ENCODE results near the gene PHKB. TPM values are rescaled to one million over a fixed set of nuclear protein-coding genes. Genes with fewer than 3 reads are reported as not detected.

The PHKB gene
- total and polyA plus RNA-seq, 2 experiments from 2014 or later: 31.3 to 52.0 TPM

- H2AFZ ChIP-seq: no peak overlapping the region
- peaks cover 16% of the 10 kb centered on the region for H3K36me3 ChIP-seq (ENCODE audit: low read depth)
- H3K4me2 ChIP-seq (ENCODE audit: unreplicated experiment): no peak overlapping the region
- no peaks in the 10 kb centered on the region for H4K20me1 ChIP-seq (ENCODE audit: insufficient read depth)
- H3K4me1 ChIP-seq (ENCODE audit: insufficient read depth): no peaks in the 10 kb centered on the region
- H3K27me3 ChIP-seq (replicated peaks; ENCODE audit: insufficient read depth): no peaks in the 10 kb centered on the region
- H3K9me2 ChIP-seq (ENCODE audit: insufficient read depth): no peaks in the 10 kb centered on the region
- TF ChIP-seq EZH2phosphoT487 (IDR thresholded peaks at IDR 0.05; ENCODE audit: insufficient read depth, low read depth): no peak
- no peak for TF ChIP-seq EZH2 (IDR thresholded peaks at IDR 0.05; ENCODE audit: insufficient read depth, poor library complexity, severe bottlenecking)
- 96 to 98% methylated on average over 9 of the region's 9 CpGs for WGBS, 2 experiments (ENCODE audit: low coverage in 1 of 2, low lambda C conversion rate in 2 of 2, missing lambda C conversion rate in 2 of 2)
- H3K27ac ChIP-seq: no peak overlapping the region
- in situ Hi-C loops (cut with MboI): no loop called here
- no peak overlapping the region for H3K9ac ChIP-seq
- H3K4me3 ChIP-seq: no peak overlapping the region
- DNase-seq: no peak
- H3K79me2 ChIP-seq (ENCODE audit: insufficient read depth): no peaks in the 10 kb centered on the region
- no peaks in the 10 kb centered on the region for H3K9me3 ChIP-seq (ENCODE audit: low read depth)
- no peaks in the 10 kb centered on the region for H3F3A ChIP-seq (ENCODE audit: insufficient read depth)
Observed at GRCh38 chr16:47499700-47500264, 38.7 kb downstream of the PHKB start.

GRCh38 chr16:47503936-47504335 is 42.8 kb downstream of the PHKB start:
- H3K9me3 ChIP-seq (ENCODE audit: low read depth): no peaks in the 10 kb centered on the region
- H3K4me2 ChIP-seq (ENCODE audit: unreplicated experiment): no peak overlapping the region
- H4K20me1 ChIP-seq (ENCODE audit: insufficient read depth): no peaks in the 10 kb centered on the region
- no peaks in the 10 kb centered on the region for H3K9me2 ChIP-seq (ENCODE audit: insufficient read depth)
- 90 to 95% methylated on average over 1 of the region's 1 CpG for WGBS, 2 experiments (ENCODE audit: low coverage in 1 of 2, low lambda C conversion rate in 2 of 2, missing lambda C conversion rate in 2 of 2)
- H3K4me3 ChIP-seq: no peak overlapping the region
- H3K27me3 ChIP-seq (replicated peaks; ENCODE audit: insufficient read depth): no peaks in the 10 kb centered on the region
- no peak overlapping the region for H2AFZ ChIP-seq
- no peak for TF ChIP-seq EZH2phosphoT487 (IDR thresholded peaks at IDR 0.05; ENCODE audit: insufficient read depth, low read depth)
- TF ChIP-seq EZH2 (IDR thresholded peaks at IDR 0.05; ENCODE audit: insufficient read depth, poor library complexity, severe bottlenecking): no peak
- peaks cover 16% of the 10 kb centered on the region for H3K36me3 ChIP-seq (ENCODE audit: low read depth)
- peak; percentile 43 for DNase-seq
- no peaks in the 10 kb centered on the region for H3F3A ChIP-seq (ENCODE audit: insufficient read depth)
- H3K27ac ChIP-seq: no peak overlapping the region
- no peaks in the 10 kb centered on the region for H3K4me1 ChIP-seq (ENCODE audit: insufficient read depth)
- in situ Hi-C loops (cut with MboI): no loop called here
- H3K79me2 ChIP-seq (ENCODE audit: insufficient read depth): no peaks in the 10 kb centered on the region
- H3K9ac ChIP-seq: no peak overlapping the region

- H3K9ac ChIP-seq: no peak overlapping the region
- no peak for DNase-seq
- no peaks in the 10 kb centered on the region for H3K4me1 ChIP-seq (ENCODE audit: insufficient read depth)
- 88 to 92% methylated on average over 7 of the region's 7 CpGs for WGBS, 2 experiments (ENCODE audit: low coverage in 1 of 2, low lambda C conversion rate in 2 of 2, missing lambda C conversion rate in 2 of 2)
- H3K4me2 ChIP-seq (ENCODE audit: unreplicated experiment): no peak overlapping the region
- H3K4me3 ChIP-seq: no peak overlapping the region
- no peak overlapping the region for H2AFZ ChIP-seq
- no peaks in the 10 kb centered on the region for H3K27me3 ChIP-seq (replicated peaks; ENCODE audit: insufficient read depth)
- H4K20me1 ChIP-seq (ENCODE audit: insufficient read depth): no peaks in the 10 kb centered on the region
- H3F3A ChIP-seq (ENCODE audit: insufficient read depth): no peaks in the 10 kb centered on the region
- no peak for TF ChIP-seq EZH2phosphoT487 (IDR thresholded peaks at IDR 0.05; ENCODE audit: insufficient read depth, low read depth)
- no peak for TF ChIP-seq EZH2 (IDR thresholded peaks at IDR 0.05; ENCODE audit: insufficient read depth, poor library complexity, severe bottlenecking)
- in situ Hi-C loops (cut with MboI): no loop called here
- peaks cover 13% of the 10 kb centered on the region for H3K36me3 ChIP-seq (ENCODE audit: low read depth)
- H3K79me2 ChIP-seq (ENCODE audit: insufficient read depth): no peaks in the 10 kb centered on the region
- H3K9me3 ChIP-seq (ENCODE audit: low read depth): no peaks in the 10 kb centered on the region
- no peaks in the 10 kb centered on the region for H3K9me2 ChIP-seq (ENCODE audit: insufficient read depth)
- no peak overlapping the region for H3K27ac ChIP-seq
Observed at GRCh38 chr16:47504599-47504998, 43.5 kb downstream of the PHKB start.

GRCh38 chr16:47506800-47507199 is 45.7 kb downstream of the PHKB start:
- Histone ChIP-seq H2AFZ (no peak overlapping the region), H3K9ac (no peak overlapping the region), H3K9me3 (ENCODE audit: low read depth) (no peaks in the 10 kb centered on the region), H3K27ac (no peak overlapping the region), H3K4me3 (no peak overlapping the region), H3K36me3 (ENCODE audit: low read depth) (peaks cover 6% of the 10 kb centered on the region; the same call in 1 of the 2 replicates), H3K4me1 (ENCODE audit: insufficient read depth) (no peaks in the 10 kb centered on the region), H3K79me2 (ENCODE audit: insufficient read depth) (no peaks in the 10 kb centered on the region), H3K9me2 (ENCODE audit: insufficient read depth) (no peaks in the 10 kb centered on the region), H3K4me2 (ENCODE audit: unreplicated experiment) (no peak overlapping the region), H4K20me1 (ENCODE audit: insufficient read depth) (no peaks in the 10 kb centered on the region), H3K27me3 (replicated peaks; ENCODE audit: insufficient read depth) (no peaks in the 10 kb centered on the region), H3F3A (ENCODE audit: insufficient read depth) (no peaks in the 10 kb centered on the region)
- DNase-seq: no peak
- in situ Hi-C loops (cut with MboI): no loop called here
- no peak for TF ChIP-seq EZH2phosphoT487 (IDR thresholded peaks at IDR 0.05; ENCODE audit: insufficient read depth, low read depth)
- TF ChIP-seq EZH2 (IDR thresholded peaks at IDR 0.05; ENCODE audit: insufficient read depth, poor library complexity, severe bottlenecking): no peak
- WGBS, 2 experiments (ENCODE audit: low coverage in 1 of 2, low lambda C conversion rate in 2 of 2, missing lambda C conversion rate in 2 of 2): 96 to 97% methylated on average over 2 of the region's 2 CpGs

GRCh38 chr16:47507701-47508100 is 46.6 kb downstream of the PHKB start:
- Histone ChIP-seq H3K4me1 (ENCODE audit: insufficient read depth) (no peaks in the 10 kb centered on the region), H3K9ac (no peak overlapping the region), H3K27me3 (replicated peaks; ENCODE audit: insufficient read depth) (no peaks in the 10 kb centered on the region), H2AFZ (no peak overlapping the region), H4K20me1 (ENCODE audit: insufficient read depth) (no peaks in the 10 kb centered on the region), H3K4me3 (no peak overlapping the region), H3K9me3 (ENCODE audit: low read depth) (no peaks in the 10 kb centered on the region), H3K36me3 (ENCODE audit: low read depth) (peaks cover 8% of the 10 kb centered on the region), H3K4me2 (ENCODE audit: unreplicated experiment) (no peak overlapping the region), H3K9me2 (ENCODE audit: insufficient read depth) (no peaks in the 10 kb centered on the region), H3K79me2 (ENCODE audit: insufficient read depth) (no peaks in the 10 kb centered on the region), H3F3A (ENCODE audit: insufficient read depth) (no peaks in the 10 kb centered on the region), H3K27ac (no peak overlapping the region)
- DNase-seq: no peak
- 53 to 78% methylated on average over 1 of the region's 1 CpG for WGBS, 2 experiments (ENCODE audit: low coverage in 1 of 2, low lambda C conversion rate in 2 of 2, missing lambda C conversion rate in 2 of 2)
- in situ Hi-C loops (cut with MboI): no loop called here
- TF ChIP-seq EZH2phosphoT487 (IDR thresholded peaks at IDR 0.05; ENCODE audit: insufficient read depth, low read depth) (no peak), EZH2 (IDR thresholded peaks at IDR 0.05; ENCODE audit: insufficient read depth, poor library complexity, severe bottlenecking) (no peak)

All from GM23248 (cell line).